HUES6 (cell line): ENCODE data around the gene ARID3C.

Source experiments
- H3K27ac ChIP-seq: 2 replicates; pipeline ENCODE4 v1.7.0; 2013; ENCODE audit warnings: low read depth, mild to moderate bottlenecking, low read length, inconsistent platforms
- H3K27me3 ChIP-seq: 2 replicates; pipeline ENCODE4 v1.6.1; 2013; ENCODE audit warnings: low read length; ENCODE audit not compliant: control insufficient read depth, insufficient read depth
- H3K36me3 ChIP-seq: 2 replicates; pipeline ENCODE4 v1.6.1; 2013; ENCODE audit warnings: low read length; ENCODE audit not compliant: control insufficient read depth, insufficient read depth
- H3K4me1 ChIP-seq: 2 replicates; pipeline ENCODE4 v1.6.1; 2013; ENCODE audit warnings: low read length; ENCODE audit not compliant: control insufficient read depth, insufficient read depth
- H3K4me3 ChIP-seq: 2 replicates; pipeline ENCODE4 v1.5.1; 2013; ENCODE audit warnings: low read depth, low read length
- H3K9ac ChIP-seq: one replicate; pipeline ENCODE4 v1.6.1; 2013; ENCODE audit warnings: mild to moderate bottlenecking, low read length
- H3K9me3 ChIP-seq: 2 replicates; pipeline ENCODE4 v1.6.1; 2013; ENCODE audit warnings: low read depth, low read length; ENCODE audit not compliant: control insufficient read depth, insufficient read depth

The ARID3C gene

GRCh38 chr9:34607331-34607730 lies 21.5 kb downstream of the ARID3C start:
- H3K27ac ChIP-seq: no peak overlapping the region
- no peak overlapping the region for H3K9ac ChIP-seq
- no peaks in the 10 kb centered on the region for H3K9me3 ChIP-seq
- H3K4me3 ChIP-seq: no peak overlapping the region
- peaks cover 17% of the 10 kb centered on the region for H3K4me1 ChIP-seq
- no peaks in the 10 kb centered on the region for H3K36me3 ChIP-seq
- H3K27me3 ChIP-seq: no peaks in the 10 kb centered on the region; the same call in 1 of the 2 replicates

GRCh38 chr9:34606905-34607304 lies 22.0 kb downstream of the ARID3C start:
- H3K27me3 ChIP-seq: no peaks in the 10 kb centered on the region; the same call in 1 of the 2 replicates
- H3K36me3 ChIP-seq: no peaks in the 10 kb centered on the region
- no peaks in the 10 kb centered on the region for H3K9me3 ChIP-seq
- H3K9ac ChIP-seq: no peak overlapping the region
- H3K27ac ChIP-seq: no peak overlapping the region
- H3K4me3 ChIP-seq: no peak overlapping the region
- peaks cover 19% of the 10 kb centered on the region for H3K4me1 ChIP-seq

- Histone ChIP-seq H3K9me3 (no peaks in the 10 kb centered on the region), H3K36me3 (no peaks in the 10 kb centered on the region), H3K27me3 (no peaks in the 10 kb centered on the region; the same call in 1 of the 2 replicates), H3K4me1 (peaks cover 19% of the 10 kb centered on the region), H3K27ac (no peak overlapping the region), H3K4me3 (no peak overlapping the region), H3K9ac (no peak overlapping the region)
These were observed 22.7 kb downstream of the ARID3C start for GRCh38 chr9:34606190-34606589.

- Histone ChIP-seq H3K4me1 (peaks cover 11% of the 10 kb centered on the region; the same call in 1 of the 2 replicates), H3K27me3 (no peaks in the 10 kb centered on the region; the same call in 1 of the 2 replicates), H3K9ac (no peak overlapping the region), H3K36me3 (no peaks in the 10 kb centered on the region), H3K4me3 (no peak overlapping the region), H3K9me3 (no peaks in the 10 kb centered on the region), H3K27ac (no peak overlapping the region)
These were observed 25.1 kb downstream of the ARID3C start for GRCh38 chr9:34603610-34604231.

GRCh38 chr9:34601937-34602573 lies 26.8 kb downstream of the ARID3C start:
- Histone ChIP-seq H3K27ac (no peak overlapping the region), H3K27me3 (no peaks in the 10 kb centered on the region; the same call in 1 of the 2 replicates), H3K36me3 (no peaks in the 10 kb centered on the region), H3K9ac (no peak overlapping the region), H3K9me3 (no peaks in the 10 kb centered on the region), H3K4me1 (peaks cover 11% of the 10 kb centered on the region; the same call in 1 of the 2 replicates), H3K4me3 (no peak overlapping the region)

- Histone ChIP-seq H3K9ac (no peak overlapping the region), H3K4me3 (no peak overlapping the region), H3K27ac (no peak overlapping the region), H3K36me3 (no peaks in the 10 kb centered on the region), H3K9me3 (no peaks in the 10 kb centered on the region), H3K27me3 (no peaks in the 10 kb centered on the region; the same call in 1 of the 2 replicates), H3K4me1 (peaks cover 11% of the 10 kb centered on the region; the same call in 1 of the 2 replicates)
These were observed 28.0 kb downstream of the ARID3C start for GRCh38 chr9:34600908-34601307.

- peaks cover 2% of the 10 kb centered on the region; the same call in 1 of the 2 replicates for H3K27me3 ChIP-seq
- peaks cover 11% of the 10 kb centered on the region; the same call in 1 of the 2 replicates for H3K4me1 ChIP-seq
- H3K9ac ChIP-seq: no peak overlapping the region
- H3K27ac ChIP-seq: no peak overlapping the region
- H3K36me3 ChIP-seq: no peaks in the 10 kb centered on the region
- H3K9me3 ChIP-seq: no peaks in the 10 kb centered on the region
- H3K4me3 ChIP-seq: no peak overlapping the region
These were observed 29.3 kb downstream of the ARID3C start for GRCh38 chr9:34599546-34599945.

GRCh38 chr9:34594177-34594576 lies 34.7 kb downstream of the ARID3C start:
- Histone ChIP-seq H3K9ac (no peak overlapping the region), H3K27me3 (peaks cover 50% of the 10 kb centered on the region), H3K36me3 (no peaks in the 10 kb centered on the region)

GRCh38 chr9:34592895-34593601 lies 35.8 kb downstream of the ARID3C start:
- H3K9me3 ChIP-seq: no peaks in the 10 kb centered on the region
- H3K4me3 ChIP-seq: peak overlapping the region; percentile 38; the same call in 1 of the 2 replicates
- peaks cover 35% of the 10 kb centered on the region for H3K4me1 ChIP-seq
- peaks cover 61% of the 10 kb centered on the region for H3K27me3 ChIP-seq
- no peak overlapping the region for H3K27ac ChIP-seq
- H3K36me3 ChIP-seq: no peaks in the 10 kb centered on the region
- no peak overlapping the region for H3K9ac ChIP-seq

More at GRCh38 chr9:34594177-34594576, 34.7 kb downstream of the ARID3C start:
- H3K4me3 ChIP-seq: no peak overlapping the region
- H3K4me1 ChIP-seq: peaks cover 26% of the 10 kb centered on the region
- H3K27ac ChIP-seq: no peak overlapping the region
- H3K9me3 ChIP-seq: no peaks in the 10 kb centered on the region

- H3K27me3 ChIP-seq: peaks cover 70% of the 10 kb centered on the region
These were observed 36.7 kb downstream of the ARID3C start for GRCh38 chr9:34591917-34592866.

More at GRCh38 chr9:34591917-34592866, 36.7 kb downstream of the ARID3C start:
- H3K4me1 ChIP-seq: peaks cover 36% of the 10 kb centered on the region
- no peaks in the 10 kb centered on the region for H3K36me3 ChIP-seq
- peak overlapping the region; percentile 38; the same call in 1 of the 2 replicates for H3K4me3 ChIP-seq
- H3K27ac ChIP-seq: no peak overlapping the region
- H3K9me3 ChIP-seq: no peaks in the 10 kb centered on the region
- no peak overlapping the region for H3K9ac ChIP-seq
